IPS-11a (cell line): ENCODE results near the gene PLCB1.

Experiments used
- H3K4me3 ChIP-seq: one replicate; pipeline ENCODE4 v1.5.1; 2013; ENCODE audit warnings: low read depth, low read length, control low read depth

PLCB1 gene

GRCh38 chr20:8744228-8744844, 612.3 kb downstream of the PLCB1 start:
- no peak overlapping the region for H3K4me3 ChIP-seq

- no peak overlapping the region for H3K4me3 ChIP-seq
Observed at GRCh38 chr20:8749101-8749500, 617.0 kb downstream of the PLCB1 start.

- H3K4me3 ChIP-seq: no peak overlapping the region
Observed at GRCh38 chr20:8749986-8750385, 617.9 kb downstream of the PLCB1 start.

- no peak overlapping the region for H3K4me3 ChIP-seq
Observed at GRCh38 chr20:8755340-8756118, 623.5 kb downstream of the PLCB1 start.

- no peak overlapping the region for H3K4me3 ChIP-seq
Observed at GRCh38 chr20:8756410-8756809, 624.3 kb downstream of the PLCB1 start.

- H3K4me3 ChIP-seq: no peak overlapping the region
Observed at GRCh38 chr20:8757146-8757545, 625.1 kb downstream of the PLCB1 start.

GRCh38 chr20:8764344-8764962, 632.4 kb downstream of the PLCB1 start:
- no peak overlapping the region for H3K4me3 ChIP-seq

GRCh38 chr20:8766868-8767390, 634.9 kb downstream of the PLCB1 start:
- no peak overlapping the region for H3K4me3 ChIP-seq

GRCh38 chr20:8774412-8774811, 642.3 kb downstream of the PLCB1 start:
- H3K4me3 ChIP-seq: no peak overlapping the region

- no peak overlapping the region for H3K4me3 ChIP-seq
Observed at GRCh38 chr20:8777911-8778310, 645.8 kb downstream of the PLCB1 start.

GRCh38 chr20:8778387-8778786, 646.3 kb downstream of the PLCB1 start:
- no peak overlapping the region for H3K4me3 ChIP-seq

- H3K4me3 ChIP-seq: no peak overlapping the region
Observed at GRCh38 chr20:8780915-8781314, 648.8 kb downstream of the PLCB1 start.

- no peak overlapping the region for H3K4me3 ChIP-seq
Observed at GRCh38 chr20:8782804-8783203, 650.7 kb downstream of the PLCB1 start.

GRCh38 chr20:8783734-8784133, 651.7 kb downstream of the PLCB1 start:
- no peak overlapping the region for H3K4me3 ChIP-seq

- no peak overlapping the region for H3K4me3 ChIP-seq
Observed at GRCh38 chr20:8786383-8786782, 654.3 kb downstream of the PLCB1 start.

- no peak overlapping the region for H3K4me3 ChIP-seq
Observed at GRCh38 chr20:8787090-8787489, 655.0 kb downstream of the PLCB1 start.

- H3K4me3 ChIP-seq: no peak overlapping the region
Observed at GRCh38 chr20:8788275-8788674, 656.2 kb downstream of the PLCB1 start.

GRCh38 chr20:8788831-8789230, 656.8 kb downstream of the PLCB1 start:
- no peak overlapping the region for H3K4me3 ChIP-seq

GRCh38 chr20:8790442-8791074, 658.5 kb downstream of the PLCB1 start:
- H3K4me3 ChIP-seq: no peak overlapping the region

- H3K4me3 ChIP-seq: no peak overlapping the region
Observed at GRCh38 chr20:8795404-8795803, 663.3 kb downstream of the PLCB1 start.

- H3K4me3 ChIP-seq: no peak overlapping the region
Observed at GRCh38 chr20:8796088-8796660, 664.1 kb downstream of the PLCB1 start.
